Left hindlimb (tissue), 1 donor: ENCODE measurements around the gene CDH4.
"Not testable (repeated sequence)": the region's sequence is repeated elsewhere in the genome, so short reads cannot be mapped to it uniquely, and the experiment has no call there.

Experiments
- DNase-seq: peaks from one replicate; pipeline ENCODE4 v3.0.0-alpha.2; 2018

Gene CDH4

GRCh38 chr20:61424011-61424627 is 172.1 kb downstream of the CDH4 start:
- no peak for DNase-seq

GRCh38 chr20:61424628-61425420 is 172.8 kb downstream of the CDH4 start:
- no peak for DNase-seq

GRCh38 chr20:61425541-61425991 is 173.5 kb downstream of the CDH4 start:
- not testable (repeated sequence) for DNase-seq

- DNase-seq = no peak
Measured at GRCh38 chr20:61426352-61426751, 174.3 kb downstream of the CDH4 start.

- no peak for DNase-seq
Measured at GRCh38 chr20:61429458-61430227, 177.6 kb downstream of the CDH4 start.

- DNase-seq = no peak
Measured at GRCh38 chr20:61430228-61430624, 178.2 kb downstream of the CDH4 start.

GRCh38 chr20:61433176-61433575 is 181.1 kb downstream of the CDH4 start:
- no peak for DNase-seq

- no peak for DNase-seq
Measured at GRCh38 chr20:61433816-61434215, 181.8 kb downstream of the CDH4 start.

GRCh38 chr20:61434341-61434781 is 182.3 kb downstream of the CDH4 start:
- no peak for DNase-seq

- DNase-seq = no peak
Measured at GRCh38 chr20:61435184-61435822, 183.2 kb downstream of the CDH4 start.

- DNase-seq = no peak
Measured at GRCh38 chr20:61435823-61436220, 183.8 kb downstream of the CDH4 start.

GRCh38 chr20:61436283-61436666 is 184.2 kb downstream of the CDH4 start:
- DNase-seq = no peak

- DNase-seq = no peak
Measured at GRCh38 chr20:61436667-61437279, 184.7 kb downstream of the CDH4 start.

- no peak for DNase-seq
Measured at GRCh38 chr20:61437280-61438206, 185.5 kb downstream of the CDH4 start.

GRCh38 chr20:61438285-61438684 is 186.2 kb downstream of the CDH4 start:
- no peak for DNase-seq

GRCh38 chr20:61439251-61439650 is 187.2 kb downstream of the CDH4 start:
- DNase-seq = no peak

- no peak for DNase-seq
Measured at GRCh38 chr20:61440548-61441055, 188.5 kb downstream of the CDH4 start.

- no peak for DNase-seq
Measured at GRCh38 chr20:61441537-61441936, 189.5 kb downstream of the CDH4 start.

GRCh38 chr20:61442075-61442670 is 190.1 kb downstream of the CDH4 start:
- no peak for DNase-seq

GRCh38 chr20:61442718-61443117 is 190.7 kb downstream of the CDH4 start:
- no peak for DNase-seq
